GM18951 (cell line): ENCODE data around the gene NUCKS1.
"Not testable (repeated sequence)": the region's sequence is repeated elsewhere in the genome, so short reads cannot be mapped to it uniquely, and the experiment has no call there.

ENCODE experiments used
- POLR2A ChIP-seq: IDR thresholded peaks from 4 replicates; pipeline ENCODE4 v1.6.1; 2011; ENCODE audit warnings: mild to moderate bottlenecking; ENCODE audit not compliant: insufficient read length, insufficient read depth; ENCODE audit errors: extremely low read depth
- in situ Hi-C: fragments of 300-500 bp; cut with MboI; formaldehyde crosslinking; loops from one replicate; pipeline ENCODE4 v1.12.0; 2022; ENCODE audit warnings: low sequenced_read_pairs, mixed read lengths, inconsistent platforms; ENCODE audit not compliant: unreplicated experiment

NUCKS1 gene

DNA sequence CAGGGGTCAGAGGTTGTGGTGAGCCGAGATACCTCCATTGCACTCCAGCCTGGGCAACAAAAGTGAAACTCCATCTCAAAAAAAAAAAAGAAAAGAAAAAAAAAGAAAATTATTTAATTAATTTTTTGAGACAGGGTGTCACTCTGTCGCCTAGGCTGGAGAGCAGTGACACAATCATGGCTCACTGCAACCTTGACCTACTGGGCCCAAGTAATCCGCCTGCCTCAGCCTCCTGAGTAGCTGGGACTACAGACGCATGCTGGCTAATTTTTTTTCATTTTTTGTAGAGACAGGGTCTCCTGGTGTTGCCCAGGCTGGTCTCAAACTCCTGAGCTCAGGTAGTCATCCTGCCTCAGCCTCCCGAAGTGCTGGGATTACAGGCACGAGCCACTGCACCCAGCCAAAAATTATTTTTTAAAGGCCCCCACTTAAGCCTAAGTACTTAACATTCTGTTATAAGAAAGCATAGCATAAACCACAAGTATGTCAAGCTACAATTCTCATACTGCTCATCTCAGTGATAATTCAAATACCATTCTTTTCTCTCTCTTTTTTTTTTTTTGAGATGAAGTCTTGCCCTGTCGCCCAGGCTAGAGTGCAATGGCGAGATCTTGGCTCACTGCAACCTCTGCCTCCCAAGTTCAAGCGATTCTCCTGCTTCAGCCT lies 19.9 kb downstream of the NUCKS1 start:
- no peak for TF ChIP-seq POLR2A
- in situ Hi-C loops: no loop called here

DNA sequence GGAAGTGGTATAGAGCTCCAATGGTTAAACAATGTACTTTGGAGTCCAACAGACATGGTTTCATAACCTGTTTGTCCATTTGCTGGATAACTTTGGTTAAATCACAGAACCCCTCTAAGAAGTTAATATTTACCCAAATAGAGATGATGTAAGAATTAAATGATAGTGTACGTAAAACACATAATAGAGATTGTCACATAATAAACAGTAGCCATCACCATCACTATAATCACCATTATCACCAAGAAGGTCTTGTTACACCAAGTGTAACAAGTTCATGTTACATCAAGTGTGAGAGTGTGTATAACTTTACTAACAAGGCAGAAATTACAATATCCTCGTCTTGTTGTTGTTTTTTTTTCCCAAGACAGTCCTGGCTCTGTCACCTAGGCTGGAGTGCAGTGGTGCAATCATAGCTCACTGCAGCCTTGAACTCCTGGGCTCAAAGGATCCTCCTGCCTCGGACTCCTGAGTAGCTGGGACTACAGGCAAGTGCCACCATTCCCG lies 23.3 kb downstream of the NUCKS1 start:
- in situ Hi-C loops: no loop called here
- no peak for TF ChIP-seq POLR2A

DNA sequence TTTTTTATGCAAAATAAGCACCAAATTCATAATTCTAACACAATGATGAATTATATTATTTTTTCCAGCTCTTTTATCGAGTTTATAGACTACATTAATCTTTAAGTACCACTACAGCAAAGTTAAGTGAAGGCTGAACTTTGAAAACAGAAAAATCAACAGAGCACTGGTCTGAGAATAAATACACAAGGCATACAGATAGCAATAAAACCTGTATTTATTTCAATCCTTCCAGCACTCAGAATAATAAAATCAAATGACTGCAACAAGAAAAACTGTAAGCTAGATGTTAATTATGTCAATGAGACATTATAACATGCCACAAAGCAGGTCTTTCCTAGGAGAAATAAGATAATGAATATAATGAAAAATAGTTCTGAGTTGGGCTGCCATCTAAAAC lies 24.5 kb downstream of the NUCKS1 start:
- in situ Hi-C loops: no loop called here

DNA sequence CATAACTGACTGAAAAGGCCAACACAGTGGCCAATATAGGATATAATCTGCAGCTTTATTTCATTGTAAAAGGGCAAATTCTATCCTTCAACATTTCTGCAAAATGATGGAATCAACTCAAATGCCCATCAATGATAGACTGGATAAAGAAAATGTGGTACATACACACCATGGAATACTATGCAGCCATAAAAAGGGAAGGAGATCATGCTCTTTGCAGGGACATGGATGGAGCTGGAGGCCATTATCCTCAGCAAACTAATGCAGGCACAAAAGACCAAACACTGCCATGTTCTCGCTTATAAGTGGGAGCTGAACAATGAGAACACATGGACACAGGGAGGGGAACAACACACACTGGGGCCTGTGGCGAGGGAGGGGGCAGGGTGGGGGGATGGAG lies 29.2 kb downstream of the NUCKS1 start:
- in situ Hi-C loops: not testable (repeated sequence)

More for the DNA sequence above, 24.5 kb downstream of the NUCKS1 start:
- TF ChIP-seq POLR2A: no peak

DNA sequence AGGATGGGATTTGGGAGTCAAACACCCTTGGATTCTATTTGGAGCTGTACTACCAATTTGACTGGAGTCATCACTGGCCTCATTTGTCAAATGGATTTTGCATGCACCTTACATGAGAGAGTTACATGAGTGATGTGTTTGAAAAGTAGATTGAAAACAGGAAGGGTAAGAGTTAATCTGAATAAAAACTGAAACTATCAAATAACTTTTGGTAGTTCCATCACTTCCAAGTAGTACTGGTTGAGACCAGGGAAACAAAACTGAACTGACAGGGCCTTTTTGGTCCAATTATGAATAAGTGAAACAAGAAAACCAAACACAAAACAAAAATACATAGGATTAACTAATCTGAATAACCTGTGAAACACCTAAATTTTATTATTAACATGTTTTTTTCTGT lies 30.2 kb downstream of the NUCKS1 start:
- in situ Hi-C loops: loop anchor here (5.0 to 10.0 kb wide), 2 partner anchors 57 to 125 kb away; no protein-coding TSS in a partner anchor
- TF ChIP-seq POLR2A: no peak

DNA sequence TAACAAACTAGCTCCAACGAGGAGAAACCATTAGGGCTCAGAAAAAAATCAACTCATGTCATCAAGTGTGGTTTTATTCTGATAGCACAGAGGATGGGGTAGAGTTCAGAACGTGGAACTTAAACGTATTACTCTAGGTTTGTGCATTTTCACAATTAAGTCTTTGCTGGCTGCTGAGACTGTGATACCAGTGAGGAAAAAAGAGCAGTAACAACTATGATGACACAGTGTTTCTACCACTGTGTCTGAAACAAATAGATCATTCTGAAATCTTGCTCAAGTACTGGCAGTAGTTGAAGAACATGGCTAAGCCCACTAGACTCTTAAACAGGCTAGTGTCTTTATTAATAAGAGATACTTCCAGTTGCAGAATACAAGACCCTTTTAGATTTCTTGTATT lies 31.0 kb downstream of the NUCKS1 start:
- in situ Hi-C loops: loop anchor here (5.0 to 10.0 kb wide), 2 partner anchors 57 to 124 kb away; no protein-coding TSS in a partner anchor
- TF ChIP-seq POLR2A: no peak

DNA sequence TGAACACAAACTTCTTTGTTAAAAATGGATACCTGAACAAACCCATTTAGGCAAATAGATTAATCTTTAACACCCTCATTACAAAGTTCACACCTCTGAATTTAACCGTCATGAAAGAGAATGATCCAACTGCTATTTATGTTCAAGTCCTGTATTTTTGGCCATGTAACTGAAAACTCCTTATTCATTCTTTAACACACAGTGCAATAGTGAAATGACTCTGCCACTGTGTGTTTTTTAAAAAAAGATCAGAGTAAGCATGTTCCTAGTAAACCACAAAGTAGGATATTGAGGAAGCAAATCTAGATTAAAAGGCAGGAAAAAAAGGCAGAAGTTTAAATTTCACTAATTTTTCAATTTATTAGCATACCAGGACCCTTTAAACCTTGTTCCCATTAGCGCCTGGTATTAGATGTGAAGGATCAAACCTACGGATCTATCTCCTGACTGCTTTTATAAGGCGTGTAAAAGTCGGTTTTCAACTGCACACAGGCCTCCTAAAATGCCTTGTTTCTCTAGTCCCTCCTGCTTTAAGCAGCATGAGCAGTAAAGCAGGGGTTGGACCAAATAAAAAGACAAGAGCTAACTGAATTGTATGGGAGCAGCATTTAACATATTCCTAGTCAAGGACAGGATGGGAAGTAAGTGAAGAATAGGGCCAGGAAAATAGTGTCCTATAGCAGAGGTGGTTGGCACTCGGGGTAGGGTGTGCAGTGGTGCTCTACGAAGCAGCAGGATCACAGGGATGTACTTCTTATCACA lies 33.4 kb downstream of the NUCKS1 start:
- TF ChIP-seq POLR2A: no peak
- in situ Hi-C loops: loop anchor here (5.0 to 10.0 kb wide), 2 partner anchors 54 to 122 kb away; no protein-coding TSS in a partner anchor

DNA sequence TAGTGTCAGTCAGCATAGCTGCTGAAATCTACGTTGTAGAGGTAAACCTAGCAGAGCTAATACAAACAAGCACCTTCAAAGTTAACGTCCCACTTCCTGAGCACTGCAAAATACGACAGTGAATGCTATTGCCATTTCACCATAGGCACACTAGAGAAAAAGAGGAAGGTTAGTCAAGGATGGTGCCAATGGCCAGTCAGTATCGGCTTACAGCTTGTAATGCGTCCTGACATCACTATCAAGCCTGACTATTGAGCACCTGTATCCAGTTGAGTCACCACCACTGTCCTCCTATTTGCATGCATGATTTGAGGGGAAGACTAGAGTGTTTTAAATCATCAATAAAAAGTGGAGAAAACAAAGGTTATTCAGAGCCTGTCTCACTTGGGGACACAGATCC lies 34.4 kb downstream of the NUCKS1 start:
- TF ChIP-seq POLR2A: no peak
- in situ Hi-C loops: loop anchor here (5.0 to 10.0 kb wide), 2 partner anchors 53 to 121 kb away; no protein-coding TSS in a partner anchor

DNA sequence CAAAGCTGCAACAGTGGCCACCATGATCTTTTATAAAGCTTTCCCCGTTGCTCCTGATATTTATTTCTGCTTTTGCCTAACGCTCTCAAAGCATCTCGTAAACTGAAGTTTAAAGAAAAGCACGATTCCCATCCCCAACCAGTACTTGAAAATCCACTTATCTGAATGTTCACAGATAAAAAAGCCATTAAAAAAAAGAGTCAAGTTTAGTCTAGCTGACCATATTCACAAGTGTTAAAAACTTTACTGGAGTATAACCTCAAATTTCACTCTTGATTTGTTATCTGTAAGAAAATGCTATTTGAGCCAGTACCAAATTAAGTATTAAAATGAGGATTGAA lies 35.1 kb downstream of the NUCKS1 start:
- in situ Hi-C loops: loop anchor here (5.0 to 10.0 kb wide), 2 partner anchors 53 to 120 kb away; no protein-coding TSS in a partner anchor
- no peak for TF ChIP-seq POLR2A

DNA sequence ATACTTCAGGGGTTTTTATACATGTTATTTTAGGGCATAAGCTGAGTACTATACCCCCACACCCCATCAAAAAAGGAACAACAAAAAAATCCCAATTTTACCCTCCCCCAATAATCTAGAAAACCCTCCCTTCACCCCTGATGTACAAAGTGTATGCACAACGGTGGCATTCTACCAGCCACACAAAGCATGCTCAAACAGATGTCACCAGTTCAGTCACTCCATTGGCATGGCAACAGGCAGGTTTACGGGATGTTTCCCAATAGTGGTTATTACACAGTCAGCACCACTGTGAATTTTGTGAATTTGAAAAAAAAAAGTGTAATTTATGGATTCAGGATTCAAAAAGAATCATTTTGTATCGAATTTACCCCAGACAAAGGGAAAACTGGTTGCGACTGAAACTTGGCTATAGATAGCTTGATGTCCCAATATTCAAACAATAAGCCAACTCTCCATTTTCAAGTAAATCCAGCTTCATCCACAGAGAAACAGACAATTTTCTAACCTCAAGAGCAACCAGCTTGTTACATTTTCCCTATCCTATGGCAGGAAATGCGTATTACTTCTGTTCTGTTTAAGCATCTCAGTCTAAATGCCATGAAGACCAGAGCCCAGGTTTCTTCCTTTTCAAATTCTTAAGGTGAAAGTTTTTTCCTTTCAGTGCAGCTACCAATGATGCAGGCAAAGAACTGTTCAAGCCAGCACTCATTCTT lies 35.6 kb downstream of the NUCKS1 start:
- in situ Hi-C loops: loop anchor here (10.0 kb wide), 1 partner anchor 120 kb away; no protein-coding TSS in a partner anchor
- TF ChIP-seq POLR2A: no peak

DNA sequence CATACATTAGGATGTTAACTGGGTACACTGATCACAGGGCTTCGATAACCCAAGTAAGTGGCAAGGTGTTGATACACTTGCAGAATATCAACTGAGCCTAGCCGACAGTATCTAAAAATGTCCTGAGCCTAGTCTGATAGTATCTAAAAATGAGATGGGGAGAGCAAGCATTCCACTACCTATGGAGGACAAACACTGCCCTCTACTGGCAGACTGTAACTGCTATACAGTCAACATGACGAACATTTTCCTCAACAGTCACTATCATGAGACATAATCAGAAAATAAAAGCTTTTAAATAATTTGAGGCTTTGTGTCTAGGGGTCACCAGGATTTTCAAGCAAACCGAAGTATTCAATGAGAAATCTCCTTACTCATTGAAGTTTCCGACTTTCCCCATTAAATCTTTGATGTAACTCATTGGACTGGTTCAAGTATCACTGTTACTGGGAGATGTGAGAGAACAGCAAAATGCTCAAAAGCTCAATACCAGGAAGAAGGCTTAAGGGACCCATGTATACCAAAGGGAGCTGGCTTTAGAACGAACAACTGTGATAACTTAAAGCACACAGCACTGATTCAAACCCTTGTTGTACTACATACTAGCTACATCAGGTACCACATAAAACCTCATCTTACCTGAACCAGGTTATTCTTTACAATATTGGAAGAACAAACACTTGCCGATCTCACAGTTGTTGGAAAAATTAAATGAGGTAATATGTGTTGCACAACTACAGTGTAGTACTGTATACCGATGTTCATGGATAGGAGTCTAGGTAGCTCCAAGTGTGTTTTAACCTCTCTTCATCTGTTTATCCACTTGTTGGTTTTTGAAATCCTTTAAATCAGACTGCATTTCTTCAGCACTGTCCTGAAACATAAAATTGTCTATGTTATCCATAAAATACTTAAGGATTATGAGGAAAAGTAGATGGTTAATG lies 38.6 kb downstream of the NUCKS1 start:
- no peak for TF ChIP-seq POLR2A
- in situ Hi-C loops: loop anchor here (10.0 kb wide), 1 partner anchor 117 kb away; no protein-coding TSS in a partner anchor

DNA sequence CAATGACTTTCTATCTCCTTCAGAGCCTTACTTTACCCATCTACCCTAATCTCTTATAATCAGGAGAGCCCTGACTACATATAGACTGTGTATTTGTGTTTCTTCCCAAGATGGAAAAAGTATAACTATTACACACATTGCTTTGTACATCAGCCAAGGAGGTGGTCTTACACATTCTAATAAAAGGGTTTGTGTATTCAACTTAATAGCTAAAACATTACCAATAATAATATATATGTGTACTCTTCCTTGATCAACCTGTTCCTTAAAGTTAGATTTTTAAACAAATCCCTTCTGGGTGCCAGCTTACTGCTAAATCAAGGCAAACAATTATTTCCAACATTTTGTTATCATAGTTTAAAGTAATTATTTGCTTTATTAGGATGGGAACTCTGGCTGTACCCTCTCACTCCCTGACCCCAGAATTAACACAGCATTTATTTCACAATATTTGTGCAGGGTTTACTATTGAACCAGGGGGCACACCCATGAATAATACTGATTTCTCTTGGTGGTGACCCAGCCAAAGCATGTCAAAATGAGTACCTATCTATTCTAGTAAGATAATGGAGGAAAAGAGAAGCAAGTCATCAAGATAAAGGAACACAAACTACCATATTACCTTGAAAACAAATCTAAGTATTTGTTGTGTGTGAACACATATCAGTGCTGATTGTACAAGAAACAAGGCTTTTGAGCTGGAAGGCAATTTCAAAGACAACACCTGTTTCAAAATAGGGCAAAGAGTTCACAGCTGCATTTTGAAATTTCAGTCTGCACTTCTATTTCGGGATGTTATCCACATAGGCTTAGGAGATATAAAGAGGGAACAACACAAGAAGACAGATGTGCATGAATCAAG lies 39.5 kb downstream of the NUCKS1 start:
- TF ChIP-seq POLR2A: no peak
- in situ Hi-C loops: loop anchor here (10.0 kb wide), 1 partner anchor 116 kb away; no protein-coding TSS in a partner anchor
